ENCODE data around the gene KIF2A.

The KIF2A gene

DNA sequence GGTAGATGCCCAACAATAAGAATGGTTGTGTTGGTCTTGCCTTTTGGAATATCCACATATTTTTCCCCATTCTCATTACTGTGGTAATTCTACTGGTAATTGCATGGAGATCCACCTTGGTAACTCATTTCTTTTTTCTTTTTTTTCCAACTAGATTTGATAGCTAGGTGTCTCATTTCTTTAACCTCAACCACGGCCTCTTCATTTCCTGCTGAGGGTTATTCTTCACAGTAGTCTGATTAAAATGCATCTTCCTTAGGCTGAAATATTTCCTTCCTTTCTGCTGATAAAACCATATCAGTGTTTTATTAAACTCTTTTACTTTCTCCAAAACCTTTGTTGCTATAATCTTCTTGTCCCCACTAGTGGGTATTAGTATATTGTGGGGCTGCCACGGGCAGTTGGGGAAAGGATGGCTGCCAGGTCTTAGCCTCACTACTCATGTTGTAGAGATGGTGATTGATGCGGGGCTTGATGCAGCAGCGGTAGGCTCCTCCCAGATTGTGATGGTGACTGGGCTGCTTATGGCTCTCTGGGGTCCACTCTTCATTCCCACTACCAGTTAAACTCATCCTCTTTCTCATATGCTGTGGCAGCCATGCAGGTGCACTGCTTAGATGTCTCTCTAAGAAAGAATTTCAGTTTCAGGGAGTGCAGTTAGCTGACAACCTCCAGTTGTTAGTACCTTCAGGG, 35.9 kb downstream of the KIF2A start:
- TF ChIP-seq, protein P1, sequence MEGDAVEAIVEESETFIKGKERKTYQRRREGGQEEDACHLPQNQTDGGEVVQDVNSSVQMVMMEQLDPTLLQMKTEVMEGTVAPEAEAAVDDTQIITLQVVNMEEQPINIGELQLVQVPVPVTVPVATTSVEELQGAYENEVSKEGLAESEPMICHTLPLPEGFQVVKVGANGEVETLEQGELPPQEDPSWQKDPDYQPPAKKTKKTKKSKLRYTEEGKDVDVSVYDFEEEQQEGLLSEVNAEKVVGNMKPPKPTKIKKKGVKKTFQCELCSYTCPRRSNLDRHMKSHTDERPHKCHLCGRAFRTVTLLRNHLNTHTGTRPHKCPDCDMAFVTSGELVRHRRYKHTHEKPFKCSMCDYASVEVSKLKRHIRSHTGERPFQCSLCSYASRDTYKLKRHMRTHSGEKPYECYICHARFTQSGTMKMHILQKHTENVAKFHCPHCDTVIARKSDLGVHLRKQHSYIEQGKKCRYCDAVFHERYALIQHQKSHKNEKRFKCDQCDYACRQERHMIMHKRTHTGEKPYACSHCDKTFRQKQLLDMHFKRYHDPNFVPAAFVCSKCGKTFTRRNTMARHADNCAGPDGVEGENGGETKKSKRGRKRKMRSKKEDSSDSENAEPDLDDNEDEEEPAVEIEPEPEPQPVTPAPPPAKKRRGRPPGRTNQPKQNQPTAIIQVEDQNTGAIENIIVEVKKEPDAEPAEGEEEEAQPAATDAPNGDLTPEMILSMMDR (IDR thresholded peaks at IDR 0.05), result no peak

DNA sequence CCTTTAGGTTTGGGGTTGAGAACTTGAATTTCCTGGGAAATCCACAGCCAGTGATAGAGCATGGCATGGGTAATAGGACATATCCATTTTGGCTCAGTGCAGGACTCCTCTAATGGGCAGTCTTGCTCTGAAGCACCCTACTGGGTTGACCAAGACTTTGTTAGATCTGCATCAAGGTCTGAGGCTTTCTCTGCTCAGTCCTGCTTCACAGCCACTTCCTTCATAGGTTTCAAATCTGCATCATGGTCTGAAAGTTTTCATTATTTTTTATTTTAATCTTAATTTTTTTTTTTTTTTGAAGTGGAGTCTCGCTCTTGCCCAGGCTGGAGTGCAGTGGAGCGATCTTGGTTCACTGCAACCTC, 36.5 kb downstream of the KIF2A start:
- TF ChIP-seq, protein P1 (IDR thresholded peaks at IDR 0.05), result no peak

DNA sequence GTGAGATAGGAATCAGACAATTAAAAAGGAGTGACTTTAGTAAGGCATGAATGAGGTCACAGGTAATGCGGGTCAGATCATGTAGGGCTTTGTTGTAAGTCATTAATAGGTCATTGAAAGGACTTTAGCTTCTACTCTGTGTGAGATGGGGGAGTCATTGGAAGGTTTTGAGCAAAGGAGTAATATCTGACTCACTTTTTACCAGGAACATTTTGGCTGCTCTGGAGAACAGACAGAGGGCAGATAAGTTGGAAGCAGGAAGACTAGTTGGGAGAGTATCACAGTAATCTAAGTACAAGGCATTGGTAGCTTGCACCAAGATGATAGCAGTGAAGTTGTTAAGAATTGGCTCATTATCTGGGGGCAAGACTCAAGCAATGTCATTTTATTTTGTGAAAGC, 37.4 kb downstream of the KIF2A start:
- TF ChIP-seq, protein P1 (IDR thresholded peaks at IDR 0.05), result no peak

GRCh38 chr5:62346748-62347147, 40.7 kb downstream of the KIF2A start:
- TF ChIP-seq, protein P1 (IDR thresholded peaks at IDR 0.05), result no peak

GRCh38 chr5:62347928-62348327, 41.9 kb downstream of the KIF2A start:
- TF ChIP-seq, protein P1 (IDR thresholded peaks at IDR 0.05), result no peak

DNA sequence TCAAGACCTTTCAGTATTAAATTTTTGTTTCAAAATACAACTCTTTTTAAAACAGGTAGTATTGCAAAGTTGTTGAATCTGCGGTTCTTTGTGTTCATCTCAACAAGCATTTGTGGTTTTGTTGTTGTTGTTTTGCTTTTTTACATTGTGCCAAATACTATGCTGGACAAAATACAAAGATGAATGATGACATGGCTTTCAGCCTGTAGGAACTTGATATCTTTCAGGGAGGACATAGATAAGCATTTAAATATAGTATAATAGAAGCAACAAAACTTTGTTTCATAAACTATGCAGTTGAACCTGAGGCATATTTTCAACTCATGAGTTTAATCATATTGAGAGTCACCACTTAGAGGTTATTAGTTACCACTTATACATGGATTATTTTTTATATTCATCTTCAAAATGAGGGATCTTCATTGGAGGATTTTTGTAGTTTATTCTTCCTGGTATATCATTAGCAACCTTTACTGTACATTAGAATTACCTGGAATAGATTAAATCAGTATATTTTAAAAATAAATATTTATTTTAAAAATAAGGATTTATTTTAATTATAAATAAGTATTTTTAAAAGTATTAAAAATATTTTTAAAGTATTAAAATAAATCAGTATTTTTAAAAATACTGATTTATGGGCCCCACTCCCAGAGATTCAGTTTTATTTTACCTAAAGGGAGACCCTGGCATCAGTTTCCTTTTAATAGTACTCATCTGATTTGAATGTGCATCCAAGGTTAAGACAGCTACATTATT, 42.9 kb downstream of the KIF2A start:
- TF ChIP-seq, protein P1 (IDR thresholded peaks at IDR 0.05), result no peak

DNA sequence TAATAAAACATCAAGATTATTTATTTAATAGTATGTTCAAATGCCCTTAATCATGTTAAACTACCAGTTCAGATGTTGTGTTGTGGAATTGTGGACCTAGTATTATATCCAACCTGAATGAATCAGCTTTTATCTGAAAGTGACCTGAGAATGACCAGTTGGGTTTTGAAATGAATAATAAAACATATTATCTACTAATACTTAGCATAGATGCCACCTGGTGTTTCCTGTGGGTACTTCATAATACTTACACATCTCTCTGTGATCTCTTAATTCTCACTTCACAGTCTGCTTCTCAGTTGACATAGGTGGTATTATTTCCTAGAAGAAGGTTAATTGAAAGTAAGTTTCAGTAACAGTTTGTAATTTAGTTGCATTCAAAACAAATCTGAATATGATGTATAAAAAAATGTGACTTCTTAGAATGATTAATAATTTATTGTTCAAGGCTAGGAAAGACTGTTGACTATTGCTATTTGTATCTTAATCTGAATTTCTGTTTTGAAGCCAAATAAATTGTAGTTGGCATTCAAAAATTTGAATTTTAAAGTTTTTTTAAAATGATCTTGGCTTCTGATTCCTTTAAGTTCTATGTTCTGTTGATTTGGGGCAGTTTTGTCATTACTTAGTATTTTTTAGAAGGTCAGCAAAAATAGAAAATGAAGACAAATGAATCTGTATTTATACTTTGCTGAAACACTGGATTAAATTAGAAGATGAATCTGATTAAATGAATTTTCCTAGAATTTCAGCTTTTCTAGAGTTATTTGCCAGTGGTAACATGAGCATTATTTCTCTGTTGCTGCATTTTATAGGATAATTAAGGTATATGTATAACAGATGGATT, 48.2 kb downstream of the KIF2A start:
- TF ChIP-seq, protein P1 (IDR thresholded peaks at IDR 0.05), result peak; percentile 72
